ENCODE measurements around the gene ANKRD33B. TPM values are rescaled to one million over a fixed set of nuclear protein-coding genes. Genes with fewer than 3 reads are reported as not detected.
A peak's percentile ranks its signal among the peaks of the same experiment; 100 is the strongest.

ANKRD33B gene
- total RNA-seq, 4 donors from 2014 or later, result 16.7 to 27.0 (median 24.8) TPM

DNA sequence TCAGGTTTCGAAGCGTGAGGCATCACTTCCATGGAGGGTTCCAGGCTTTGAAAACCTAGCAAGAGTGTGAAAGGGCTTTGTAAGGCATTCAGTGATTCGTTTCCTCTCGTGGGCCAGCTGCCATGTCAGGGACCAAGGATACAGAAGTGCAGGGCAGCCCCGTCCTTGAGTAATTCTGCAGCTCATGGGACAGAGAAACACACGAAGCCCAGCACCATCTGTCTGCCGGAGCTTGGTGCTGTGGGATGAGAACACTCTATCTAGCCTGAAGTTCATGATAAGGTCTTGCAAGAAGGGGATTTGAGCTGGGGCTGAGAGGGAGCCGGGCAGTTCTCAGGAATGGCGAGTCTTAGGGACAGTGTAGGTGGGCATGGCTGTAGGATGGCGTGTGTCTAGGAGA, 55.8 kb downstream of the ANKRD33B start:
- Histone ChIP-seq H3K36me3 (no peaks in the 10 kb centered on the region), H3K27ac (no peak overlapping the region), H3K4me3 (no peak overlapping the region), H3K9me3 (no peaks in the 10 kb centered on the region), H3K4me1 (no peaks in the 10 kb centered on the region), H3K27me3 (no peaks in the 10 kb centered on the region)
- TF ChIP-seq, protein P1, sequence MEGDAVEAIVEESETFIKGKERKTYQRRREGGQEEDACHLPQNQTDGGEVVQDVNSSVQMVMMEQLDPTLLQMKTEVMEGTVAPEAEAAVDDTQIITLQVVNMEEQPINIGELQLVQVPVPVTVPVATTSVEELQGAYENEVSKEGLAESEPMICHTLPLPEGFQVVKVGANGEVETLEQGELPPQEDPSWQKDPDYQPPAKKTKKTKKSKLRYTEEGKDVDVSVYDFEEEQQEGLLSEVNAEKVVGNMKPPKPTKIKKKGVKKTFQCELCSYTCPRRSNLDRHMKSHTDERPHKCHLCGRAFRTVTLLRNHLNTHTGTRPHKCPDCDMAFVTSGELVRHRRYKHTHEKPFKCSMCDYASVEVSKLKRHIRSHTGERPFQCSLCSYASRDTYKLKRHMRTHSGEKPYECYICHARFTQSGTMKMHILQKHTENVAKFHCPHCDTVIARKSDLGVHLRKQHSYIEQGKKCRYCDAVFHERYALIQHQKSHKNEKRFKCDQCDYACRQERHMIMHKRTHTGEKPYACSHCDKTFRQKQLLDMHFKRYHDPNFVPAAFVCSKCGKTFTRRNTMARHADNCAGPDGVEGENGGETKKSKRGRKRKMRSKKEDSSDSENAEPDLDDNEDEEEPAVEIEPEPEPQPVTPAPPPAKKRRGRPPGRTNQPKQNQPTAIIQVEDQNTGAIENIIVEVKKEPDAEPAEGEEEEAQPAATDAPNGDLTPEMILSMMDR (IDR thresholded peaks at IDR 0.05), result no peak
- 91% methylated on average over 9 of the region's 10 CpGs for WGBS
- DNase-seq (ENCODE audit: low spot score in 2 of 2), result no peak

DNA sequence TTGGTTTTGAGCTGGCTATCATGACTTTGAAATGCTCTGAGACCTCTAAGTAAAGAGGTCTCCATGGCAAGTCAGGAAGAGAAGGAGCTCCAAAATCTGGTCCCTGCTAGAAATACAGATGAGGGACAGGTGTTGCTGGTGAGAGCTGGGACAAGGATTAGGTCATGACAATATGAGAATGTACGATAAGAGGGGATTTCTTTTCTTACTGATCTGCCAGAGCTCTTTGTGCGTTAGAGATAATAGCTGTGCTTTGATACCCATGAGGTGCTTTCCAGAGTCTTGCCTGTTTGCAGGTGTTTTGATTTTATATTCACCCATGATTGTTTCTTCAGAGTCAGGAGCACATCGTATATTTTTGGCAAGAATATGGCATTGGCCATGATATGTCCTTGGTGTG, 56.5 kb downstream of the ANKRD33B start:
- no peak for TF ChIP-seq POLR2AphosphoS5 (IDR thresholded peaks at IDR 0.05)
- TF ChIP-seq POLR2A (IDR thresholded peaks at IDR 0.05), result no peak
- TF ChIP-seq, protein P1 (IDR thresholded peaks at IDR 0.05), result no peak
- no peak for TF ChIP-seq EP300 (IDR thresholded peaks at IDR 0.05)
- Histone ChIP-seq H3K27ac (no peak overlapping the region), H3K4me1 (no peaks in the 10 kb centered on the region), H3K4me3 (no peak overlapping the region), H3K27me3 (no peaks in the 10 kb centered on the region), H3K9me3 (no peaks in the 10 kb centered on the region), H3K36me3 (no peaks in the 10 kb centered on the region)
- WGBS, result 53% methylated on average over 3 of the region's 3 CpGs
- no peak for DNase-seq (ENCODE audit: low spot score in 2 of 2)

DNA sequence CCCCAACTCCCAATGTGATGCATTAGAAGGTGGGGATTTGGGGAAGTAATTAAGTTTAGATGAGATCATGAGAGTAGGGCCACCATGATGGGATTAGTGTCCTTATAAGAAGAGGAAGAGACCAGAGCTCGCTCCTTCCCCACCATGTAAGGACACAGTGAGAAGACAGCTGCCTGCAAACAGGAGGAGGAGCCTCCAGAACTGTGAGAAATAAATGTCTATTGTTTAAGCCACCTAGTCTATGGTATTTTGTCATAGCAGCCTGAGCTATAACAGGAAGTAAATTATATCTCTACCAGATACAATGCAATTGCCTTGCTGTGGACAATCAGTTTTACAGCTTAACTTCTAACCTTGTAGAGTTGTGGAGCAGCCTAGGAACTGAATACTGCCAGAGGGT, 58.0 kb downstream of the ANKRD33B start:
- TF ChIP-seq POLR2AphosphoS5 (IDR thresholded peaks at IDR 0.05) (no peak), EP300 (IDR thresholded peaks at IDR 0.05) (no peak), POLR2A (IDR thresholded peaks at IDR 0.05) (no peak)
- TF ChIP-seq, protein P1 (IDR thresholded peaks at IDR 0.05), result no peak
- no peak for DNase-seq (ENCODE audit: low spot score in 2 of 2)
- H3K4me1 ChIP-seq, result peaks cover 8% of the 10 kb centered on the region
- H3K4me3 ChIP-seq, result no peak overlapping the region
- H3K9me3 ChIP-seq, result no peaks in the 10 kb centered on the region
- H3K27me3 ChIP-seq, result no peaks in the 10 kb centered on the region
- no peak overlapping the region for H3K27ac ChIP-seq
- H3K36me3 ChIP-seq, result no peaks in the 10 kb centered on the region
- WGBS, result 71% methylated on average over 1 of the region's 1 CpG

DNA sequence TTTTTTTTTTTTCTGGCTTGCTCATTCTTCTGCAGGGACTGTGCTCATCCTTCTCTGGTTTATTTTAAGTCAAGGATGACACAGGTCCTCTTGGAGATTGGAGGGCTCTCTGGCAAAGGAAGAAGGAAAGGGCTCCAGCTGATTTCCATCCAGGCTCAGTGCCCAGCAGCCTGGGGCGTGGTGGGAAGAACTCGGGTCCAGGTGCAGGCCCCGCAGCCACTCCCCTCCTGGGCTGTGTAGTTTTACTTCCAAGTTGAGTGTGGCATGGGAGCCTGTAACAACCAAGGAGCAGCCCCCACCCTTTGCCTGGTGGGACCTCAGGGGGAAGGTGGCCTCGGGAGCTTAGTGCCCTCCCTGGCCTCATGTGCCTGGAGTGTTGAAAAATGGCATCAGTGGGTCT, 58.9 kb downstream of the ANKRD33B start:
- Histone ChIP-seq H3K4me3 (no peak overlapping the region), H3K27ac (no peak overlapping the region), H3K27me3 (no peaks in the 10 kb centered on the region), H3K9me3 (no peaks in the 10 kb centered on the region), H3K36me3 (no peaks in the 10 kb centered on the region), H3K4me1 (peaks cover 18% of the 10 kb centered on the region)
- WGBS, result 57% methylated on average over 4 of the region's 4 CpGs
- TF ChIP-seq POLR2A (IDR thresholded peaks at IDR 0.05) (no peak), EP300 (IDR thresholded peaks at IDR 0.05) (no peak), POLR2AphosphoS5 (IDR thresholded peaks at IDR 0.05) (no peak)
- TF ChIP-seq, protein P1 (IDR thresholded peaks at IDR 0.05), result no peak
- DNase-seq (ENCODE audit: low spot score in 2 of 2), result peak in 1 of 2 donors; percentile 53

DNA sequence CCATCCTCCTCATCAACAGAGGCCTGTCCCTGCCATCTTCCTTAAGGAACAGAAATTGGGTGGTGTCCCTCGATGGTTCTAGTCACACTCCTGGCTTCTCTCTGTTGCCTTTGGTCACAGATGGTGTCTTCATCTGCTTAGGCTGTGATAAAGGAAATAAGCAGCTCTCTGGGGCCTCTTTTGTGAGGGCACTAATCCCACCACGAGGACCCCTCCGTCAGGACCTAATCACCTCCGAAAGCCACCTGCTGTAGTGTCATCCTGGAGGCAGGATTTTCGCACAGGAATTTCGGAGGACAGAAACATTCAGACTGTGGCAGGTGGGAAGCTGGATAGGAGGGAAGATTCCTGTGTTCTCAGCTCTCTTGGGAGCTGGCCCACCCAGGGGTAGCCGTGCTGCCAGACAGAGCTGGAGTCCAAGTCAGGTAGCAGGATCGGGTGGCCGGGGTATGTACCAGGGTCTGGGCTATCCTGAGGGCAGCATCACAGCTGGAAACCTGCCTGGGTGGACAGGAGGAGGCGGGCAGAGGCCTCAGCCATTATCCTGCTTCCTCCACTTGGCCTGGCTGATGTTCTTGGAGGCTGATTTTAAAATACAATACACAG, 59.5 kb downstream of the ANKRD33B start:
- H3K27ac ChIP-seq, result no peak overlapping the region
- H3K9me3 ChIP-seq, result no peaks in the 10 kb centered on the region
- H3K4me3 ChIP-seq, result no peak overlapping the region
- peaks cover 23% of the 10 kb centered on the region for H3K4me1 ChIP-seq
- WGBS, result 89% methylated on average over 8 of the region's 10 CpGs
- no peak for TF ChIP-seq POLR2AphosphoS5 (IDR thresholded peaks at IDR 0.05)
- no peak for TF ChIP-seq EP300 (IDR thresholded peaks at IDR 0.05)
- TF ChIP-seq, protein P1 (IDR thresholded peaks at IDR 0.05), result no peak
- TF ChIP-seq POLR2A (IDR thresholded peaks at IDR 0.05), result no peak
- H3K36me3 ChIP-seq, result no peaks in the 10 kb centered on the region
- peak in 1 of 2 donors; percentile 55 for DNase-seq (ENCODE audit: low spot score in 2 of 2)
- no peaks in the 10 kb centered on the region for H3K27me3 ChIP-seq

All from suprapubic skin (tissue), 4 donors.